Body of pancreas (tissue), 4 donors: ENCODE measurements around the gene NEUROD4. TPM values are rescaled to one million over a fixed set of nuclear protein-coding genes. Genes with fewer than 3 reads are reported as not detected.

Experiments used
- ATAC-seq: fragments of 150-250 bp; one replicate; pipeline ENCODE4 v1.9.1; 2016
- DNase-seq, 4 donors: peaks; one replicate each; pipeline ENCODE4 v3.0.0-alpha.2; 2019
- H3K27ac ChIP-seq, 4 donors: fragments of 200-600 bp; sonication (generic); 1 replicate in 3 of 4; 2 replicates in 1 of 4; pipeline versions ENCODE4 v1.5.1 to v1.6.1; 2016 to 2019; ENCODE audit warnings: mild to moderate bottlenecking in 1 of 4, mixed read lengths in 1 of 4, moderate library complexity in 1 of 4
- H3K27me3 ChIP-seq, 2 donors: fragments of 200-600 bp; sonication (generic); one replicate each; pipeline ENCODE4 v1.6.0; 2016; ENCODE audit warnings: mild to moderate bottlenecking in 1 of 2
- H3K36me3 ChIP-seq, 2 donors: fragments of 200-600 bp; sonication (generic); replicated peaks in 1 of 2; 2 replicates each; pipeline ENCODE4 v1.5.1; 2016; ENCODE audit warnings: low read depth in 2 of 2; ENCODE audit not compliant: insufficient read depth in 1 of 2
- H3K4me1 ChIP-seq: fragments of 200-600 bp; sonication (generic); one replicate; pipeline ENCODE4 v1.6.0; 2016
- H3K4me3 ChIP-seq, 2 donors: fragments of 200-600 bp; sonication (generic); 1 replicate in 1 of 2; 2 replicates in 1 of 2; pipeline ENCODE4 v1.5.1; 2016 to 2019
- H3K9me3 ChIP-seq, 3 donors: fragments of 200-600 bp; sonication (generic); 1 replicate in 2 of 3; 2 replicates in 1 of 3; pipeline ENCODE4 v1.5.1; 2016
- CTCF ChIP-seq, 7 experiments: fragments of 450-650 bp in 4 of 7; fragments of 200-600 bp in 3 of 7; sonication (generic) in 3 of 7; IDR thresholded peaks; one replicate each; pipeline ENCODE4 v1.5.1; 2016 to 2019; ENCODE audit warnings: antibody characterized with exemption in 7 of 7
- POLR2A ChIP-seq, 3 donors: fragments of 450-650 bp; IDR thresholded peaks; one replicate each; pipeline ENCODE4 v1.6.1; 2016; ENCODE audit warnings: antibody characterized with exemption in 3 of 3, mild to moderate bottlenecking in 2 of 3
- WGBS, 2 donors: methylation state at CpG; one replicate each; pipeline ENCODE4 v1.1.5; 2017; 5-methylcytosine and 5-hydroxymethylcytosine counted together
- intact Hi-C: fragments of 100-400 bp; cut with DNase I; formaldehyde crosslinking; loops from one replicate; pipeline ENCODE4 v1.15.1; 2023
- total RNA-seq, 2 donors: library from RNA; depleted of rRNA; stranded (reverse); fragments of >200 nt; gene quantifications; one replicate each; pipeline ENCODE4 v1.1.0, GENCODE V29; 2016

The NEUROD4 gene
- total RNA-seq, 2 donors from 2014 or later, result not detected

- TF ChIP-seq POLR2A (IDR thresholded peaks at IDR 0.05), result no peak
- TF ChIP-seq CTCF (IDR thresholded peaks at IDR 0.05), result no peak
Measured at GRCh38 chr12:55041345-55042055, 21.7 kb downstream of the NEUROD4 start.

DNA sequence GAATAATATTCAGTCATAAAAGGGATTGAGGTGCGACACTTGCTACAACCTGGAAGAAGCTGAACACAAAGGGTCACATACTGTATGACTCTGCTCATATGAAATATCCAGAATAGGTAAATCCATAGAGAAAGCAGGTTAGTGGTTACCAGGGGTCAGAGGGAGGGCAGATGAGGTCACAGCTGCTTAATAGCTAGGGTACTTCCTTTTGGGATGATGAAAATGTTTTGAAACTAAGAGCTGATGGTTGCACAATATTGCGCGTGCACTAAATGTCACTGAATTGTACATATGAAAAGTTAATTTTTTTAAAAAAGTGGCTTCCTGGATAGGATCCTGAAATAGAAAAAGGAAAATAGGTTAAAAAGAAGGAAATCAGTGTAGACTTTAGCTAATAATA lies 23.8 kb downstream of the NEUROD4 start:
- H3K4me3 ChIP-seq, result no peak overlapping the region
- intact Hi-C loops, result no loop called here
- H3K9me3 ChIP-seq, result no peaks in the 10 kb centered on the region
- H3K27me3 ChIP-seq, result no peaks in the 10 kb centered on the region
- H3K27ac ChIP-seq, result no peak overlapping the region
- TF ChIP-seq POLR2A (IDR thresholded peaks at IDR 0.05) (no peak), CTCF (IDR thresholded peaks at IDR 0.05) (no peak)
- no peaks in the 10 kb centered on the region for H3K4me1 ChIP-seq
- ATAC-seq (no peak), DNase-seq (peak in 1 of 4 donors; percentile 49)
- 77 to 98% methylated on average over 3 of the region's 3 CpGs for WGBS, 2 donors
- no peaks in the 10 kb centered on the region for H3K36me3 ChIP-seq

More at GRCh38 chr12:55041345-55042055, 21.7 kb downstream of the NEUROD4 start:
- intact Hi-C loops, result no loop called here
- 71 to 75% methylated on average over 4 of the region's 4 CpGs for WGBS, 2 donors
- Histone ChIP-seq H3K4me3 (no peak overlapping the region), H3K27ac (no peak overlapping the region), H3K36me3 (no peaks in the 10 kb centered on the region), H3K4me1 (peaks cover 7% of the 10 kb centered on the region), H3K9me3 (no peaks in the 10 kb centered on the region), H3K27me3 (no peaks in the 10 kb centered on the region)
- DNase-seq, result no peak
- no peak for ATAC-seq

DNA sequence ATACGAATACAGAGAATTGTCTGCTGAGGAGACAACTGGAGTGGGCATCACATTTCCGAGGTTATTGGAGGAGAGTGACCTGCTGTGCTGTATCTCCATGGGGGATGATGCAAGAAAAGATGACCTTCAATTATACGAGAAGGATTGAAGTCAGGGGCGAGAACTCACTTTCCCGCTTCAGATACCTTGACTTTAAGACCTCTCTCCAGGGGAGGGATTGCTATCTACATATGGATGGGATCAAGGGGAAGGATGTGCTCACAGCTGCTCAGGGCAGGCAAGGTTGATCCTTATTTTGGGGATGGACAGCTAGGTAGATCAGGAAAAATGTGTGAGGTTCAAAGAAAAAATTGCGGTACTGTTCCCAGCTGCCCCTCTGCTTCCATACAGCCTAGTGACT lies 24.4 kb downstream of the NEUROD4 start:
- ATAC-seq, result no peak

GRCh38 chr12:55049676-55050075 lies 29.9 kb downstream of the NEUROD4 start:
- ATAC-seq (no peak), DNase-seq (no peak)
- no peak overlapping the region for H3K27ac ChIP-seq
- no peak overlapping the region for H3K4me3 ChIP-seq
- 82 to 83% methylated on average over 16 of the region's 16 CpGs for WGBS, 2 donors
- TF ChIP-seq POLR2A (IDR thresholded peaks at IDR 0.05), result no peak
- TF ChIP-seq CTCF (IDR thresholded peaks at IDR 0.05), result no peak
- intact Hi-C loops, result no loop called here
- no peaks in the 10 kb centered on the region for H3K27me3 ChIP-seq
- no peaks in the 10 kb centered on the region for H3K36me3 ChIP-seq
- no peaks in the 10 kb centered on the region for H3K4me1 ChIP-seq
- H3K9me3 ChIP-seq, result no peaks in the 10 kb centered on the region

More for the DNA sequence above, 24.4 kb downstream of the NEUROD4 start:
- 62 to 72% methylated on average over 6 of the region's 6 CpGs for WGBS, 2 donors
- DNase-seq, result no peak
- Histone ChIP-seq H3K27ac (no peak overlapping the region), H3K4me3 (no peak overlapping the region), H3K27me3 (no peaks in the 10 kb centered on the region), H3K36me3 (no peaks in the 10 kb centered on the region), H3K9me3 (no peaks in the 10 kb centered on the region), H3K4me1 (no peaks in the 10 kb centered on the region)
- no peak for TF ChIP-seq CTCF (IDR thresholded peaks at IDR 0.05)
- no peak for TF ChIP-seq POLR2A (IDR thresholded peaks at IDR 0.05)
- intact Hi-C loops, result no loop called here
